G401.6 (cell line): ENCODE results near the gene HSPH1.

Source experiments
- FAIRE-seq: peaks from 2 replicates; lab custom pipeline; 2012; peaks lifted over from hg19 to GRCh38; lab: Jason Lieb, UNC

HSPH1 gene

DNA sequence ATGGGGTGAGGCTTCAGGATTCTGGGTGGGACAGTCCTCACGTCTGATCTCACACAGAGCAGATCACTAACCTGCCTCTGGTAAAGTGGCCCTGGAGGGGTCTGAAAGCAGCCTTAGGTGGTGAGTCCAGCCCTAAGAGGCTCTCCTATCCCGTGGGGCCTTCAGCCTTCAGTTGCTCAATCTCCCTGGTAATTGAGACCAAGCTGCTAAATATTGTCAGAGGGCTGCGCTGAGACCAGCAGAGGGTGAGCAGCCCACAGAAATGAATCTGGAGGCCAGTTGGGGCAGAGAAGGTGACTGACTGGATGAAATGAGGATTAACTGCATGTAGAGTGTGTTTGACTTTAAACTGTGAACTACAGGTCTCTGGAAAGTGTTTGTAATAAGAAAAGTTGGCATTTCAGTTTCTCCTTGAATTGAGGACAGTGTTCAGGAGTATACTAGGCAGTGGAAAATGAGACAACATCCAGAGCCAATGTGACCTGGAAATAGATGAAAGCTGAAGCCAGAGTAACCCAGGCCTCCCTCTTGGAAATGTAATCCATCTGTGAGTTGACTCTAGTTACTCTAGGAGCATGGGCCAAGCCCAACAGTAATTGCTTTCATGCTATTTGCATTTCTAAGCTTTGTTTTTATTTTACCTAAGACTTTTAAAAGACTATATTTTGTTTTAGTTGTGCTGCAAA, 14.3 kb upstream of the HSPH1 start:
- no peak for FAIRE-seq

DNA sequence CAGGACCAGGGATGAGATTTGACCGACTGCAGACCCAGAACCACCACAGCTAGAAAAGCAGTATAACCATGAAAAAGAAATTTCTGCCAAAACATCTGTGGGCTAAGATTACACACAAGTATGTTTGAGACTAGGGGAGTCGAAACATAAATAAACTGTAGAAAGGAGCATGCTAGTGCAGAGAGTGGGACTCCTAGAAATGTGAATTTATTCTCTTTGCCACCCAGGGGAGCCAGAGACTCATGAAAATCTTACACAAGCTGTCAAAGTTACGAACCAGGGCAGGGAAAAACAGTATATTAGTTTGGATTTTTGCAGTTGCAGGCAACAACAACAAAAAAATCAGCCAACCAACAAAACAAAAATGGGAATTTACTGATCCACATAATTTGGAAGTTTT, 12.3 kb upstream of the HSPH1 start:
- FAIRE-seq, result no peak

DNA sequence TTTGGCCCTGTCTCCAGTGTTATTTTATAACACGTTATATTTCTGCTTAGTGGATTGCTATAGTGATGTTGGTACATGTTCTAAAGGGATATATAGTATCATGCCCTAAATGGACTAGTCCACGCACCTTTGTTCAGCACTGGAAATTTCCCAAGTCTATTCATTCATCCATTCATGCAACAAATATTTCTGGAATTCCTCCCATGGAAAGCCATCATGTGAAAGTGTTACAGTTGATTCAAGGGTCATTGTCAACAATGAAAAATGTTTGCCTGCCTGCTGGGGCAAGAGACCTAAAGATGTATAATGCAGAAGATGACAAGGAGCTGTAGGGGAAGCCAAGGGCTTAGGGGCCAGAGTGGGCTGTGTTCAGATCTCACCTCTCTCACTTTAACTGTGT, 10.8 kb upstream of the HSPH1 start:
- FAIRE-seq, result no peak

DNA sequence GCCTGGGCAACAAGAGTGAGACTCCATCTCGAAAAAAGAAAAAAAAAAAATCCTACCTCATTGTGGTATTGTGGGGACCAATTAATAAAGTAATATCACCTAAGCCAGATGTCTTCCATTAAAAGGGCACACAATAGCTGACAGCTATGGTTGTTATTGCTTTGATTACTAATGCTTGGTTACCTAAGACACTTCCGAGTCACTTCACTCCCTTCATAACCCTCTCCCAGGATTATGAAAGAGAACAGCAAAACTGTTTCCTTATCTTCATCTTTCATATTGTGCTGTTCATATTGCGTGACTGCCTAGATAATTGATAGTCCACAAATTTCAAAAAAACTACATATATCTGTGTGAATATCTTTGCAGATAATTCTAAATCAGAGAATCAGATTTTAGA, 10.3 kb upstream of the HSPH1 start:
- FAIRE-seq, result no peak

DNA sequence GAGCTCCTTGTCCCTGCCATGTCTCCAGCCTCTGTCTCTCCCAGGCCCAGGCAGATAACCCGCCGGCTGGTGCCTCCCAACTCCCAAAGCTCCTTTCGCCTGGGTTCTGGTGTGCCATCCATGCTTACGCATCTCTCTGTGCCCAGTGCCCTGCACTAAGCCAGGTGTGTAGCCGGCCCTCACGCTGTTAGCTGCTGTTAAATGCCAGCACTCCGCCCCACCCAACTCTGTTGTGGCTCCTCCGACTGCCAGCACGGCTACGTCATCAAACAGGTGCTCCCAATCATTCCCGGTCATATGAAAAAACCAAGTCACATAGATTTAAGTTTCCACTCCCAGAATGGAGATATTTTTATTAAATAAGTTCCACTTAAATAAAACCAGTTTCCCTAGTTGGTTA, 7.0 kb upstream of the HSPH1 start:
- no peak for FAIRE-seq

DNA sequence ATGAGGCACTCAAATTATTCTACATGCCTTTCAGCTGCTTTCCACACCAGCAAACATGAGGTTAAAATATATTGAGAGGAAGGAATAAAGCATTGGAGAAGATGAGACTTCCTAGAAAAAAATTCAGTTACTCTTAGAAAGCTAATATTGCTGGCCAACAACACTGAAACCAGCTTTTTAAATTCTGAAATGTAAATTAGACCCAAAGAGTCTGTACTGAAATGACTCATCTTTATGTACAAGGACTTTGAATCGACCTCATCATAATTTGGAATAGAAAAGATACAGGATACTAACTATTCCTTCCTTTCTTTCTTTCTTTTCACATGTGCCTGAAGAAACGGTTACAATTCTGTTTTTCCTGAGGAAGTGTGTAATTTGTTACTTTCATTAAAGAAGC, 6.5 kb upstream of the HSPH1 start:
- FAIRE-seq, result no peak

DNA sequence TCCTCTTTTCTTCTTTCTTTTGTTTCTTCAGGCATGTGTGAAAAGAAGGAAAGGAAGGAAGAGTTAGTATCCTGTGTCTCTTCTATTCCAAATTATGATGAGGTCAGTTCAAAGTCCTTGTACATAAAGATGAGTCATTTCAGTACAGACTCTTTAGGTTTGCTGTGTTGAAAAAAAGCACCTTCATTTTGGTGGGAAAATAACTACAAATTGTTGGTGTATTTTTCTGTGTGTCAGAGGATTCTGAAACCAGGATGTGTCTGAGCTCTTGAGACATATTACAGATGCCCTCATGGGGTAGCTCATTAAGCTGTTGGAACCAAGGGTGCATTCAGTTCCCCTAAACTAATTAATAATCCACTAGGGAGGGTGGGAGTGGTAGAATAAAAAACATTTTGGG, 5.8 kb upstream of the HSPH1 start:
- FAIRE-seq, result no peak

DNA sequence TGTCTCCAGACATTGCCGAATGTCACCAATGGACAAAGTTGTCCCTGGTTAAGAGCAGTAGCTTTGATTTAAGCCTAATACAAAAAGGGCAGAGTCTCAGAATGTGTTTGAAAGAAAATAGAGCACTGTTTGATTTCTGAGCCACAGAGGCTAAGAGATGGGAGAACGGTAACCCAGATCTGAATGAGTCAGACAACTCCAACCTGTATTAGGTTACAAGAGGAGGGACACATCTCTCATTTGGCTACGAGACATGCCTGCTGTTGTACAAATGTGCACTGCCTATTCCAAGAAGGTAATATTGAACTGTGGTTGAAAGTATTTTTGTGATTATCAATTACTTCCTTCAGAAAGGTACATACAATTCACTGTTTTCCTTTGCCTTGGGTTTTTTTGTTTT, 4.9 kb upstream of the HSPH1 start:
- FAIRE-seq, result no peak

DNA sequence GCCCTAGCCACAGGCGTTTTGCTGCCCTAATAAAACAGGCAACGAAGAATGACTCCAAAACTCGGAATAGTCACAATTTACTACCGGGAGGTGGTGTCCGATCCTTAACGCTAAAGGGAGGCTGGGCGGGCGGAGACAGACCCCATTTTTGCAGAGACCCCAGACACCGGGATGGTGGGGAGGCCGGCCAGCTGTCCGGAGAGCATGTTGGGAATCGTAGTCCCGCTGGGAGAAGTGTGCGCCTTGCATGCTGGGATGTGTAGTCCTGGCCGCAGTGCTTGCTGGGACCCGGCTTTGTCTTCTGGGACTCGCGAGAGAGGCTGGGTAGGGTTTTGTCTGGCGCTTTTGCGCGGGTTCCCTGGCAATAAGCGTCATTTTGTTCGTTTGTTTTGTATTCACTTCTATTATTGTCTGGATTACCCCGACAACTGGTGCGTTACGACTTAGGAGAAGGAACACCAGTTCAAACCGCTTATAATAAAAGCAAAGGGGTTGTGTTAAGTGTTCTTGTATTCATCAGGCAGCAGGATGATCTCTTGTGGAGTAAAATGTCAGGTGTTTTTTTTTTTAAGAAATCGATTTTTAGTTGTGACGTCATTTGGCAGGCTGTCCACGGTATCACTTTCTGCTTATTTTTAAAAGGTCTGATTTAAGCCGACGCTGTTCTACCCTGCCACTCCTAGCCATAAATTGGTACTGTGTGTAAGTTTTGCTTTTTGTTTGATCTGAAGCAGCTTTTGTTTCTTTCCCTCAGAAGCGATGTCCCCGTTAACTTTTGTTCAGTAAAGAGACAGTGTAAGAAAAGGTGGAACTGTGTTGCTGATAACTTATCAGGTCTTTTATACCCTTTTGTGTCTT, 676 bp upstream of the HSPH1 start:
- peak; percentile 93 for FAIRE-seq

DNA sequence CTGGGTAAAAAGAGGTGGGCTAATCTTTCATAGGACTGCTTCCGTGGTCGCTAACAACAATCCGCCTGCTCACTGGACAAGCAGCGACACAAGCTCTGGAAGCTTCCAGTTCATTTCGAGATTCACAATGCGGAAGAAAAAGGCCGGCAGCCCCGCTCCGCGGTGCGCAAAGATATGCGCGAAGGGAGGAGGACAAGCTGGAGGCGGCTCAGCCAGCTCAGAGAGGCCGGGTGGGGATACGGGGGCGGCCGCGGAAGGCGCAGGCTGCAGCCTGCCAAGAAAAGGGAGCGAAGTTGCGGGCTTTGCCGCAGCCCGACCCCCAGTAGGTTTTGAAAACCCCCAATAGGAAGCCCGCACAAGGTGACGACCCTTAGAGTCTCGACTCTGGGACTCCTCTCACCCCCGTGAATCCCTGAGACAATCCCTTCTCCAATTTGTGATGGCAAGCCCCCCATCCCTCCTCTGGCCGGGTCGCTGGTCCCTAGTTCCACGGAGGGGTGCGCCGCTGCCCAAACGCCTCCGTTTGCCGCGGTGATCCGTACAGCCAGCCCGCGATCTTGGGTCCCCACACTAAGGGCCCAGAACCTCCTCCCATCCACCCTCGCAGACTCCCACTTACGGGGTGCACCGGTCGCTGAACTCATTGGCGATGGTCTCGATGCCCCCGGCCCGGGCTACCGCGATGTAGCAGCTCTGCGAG, 697 bp downstream of the HSPH1 start:
- FAIRE-seq, result no peak

DNA sequence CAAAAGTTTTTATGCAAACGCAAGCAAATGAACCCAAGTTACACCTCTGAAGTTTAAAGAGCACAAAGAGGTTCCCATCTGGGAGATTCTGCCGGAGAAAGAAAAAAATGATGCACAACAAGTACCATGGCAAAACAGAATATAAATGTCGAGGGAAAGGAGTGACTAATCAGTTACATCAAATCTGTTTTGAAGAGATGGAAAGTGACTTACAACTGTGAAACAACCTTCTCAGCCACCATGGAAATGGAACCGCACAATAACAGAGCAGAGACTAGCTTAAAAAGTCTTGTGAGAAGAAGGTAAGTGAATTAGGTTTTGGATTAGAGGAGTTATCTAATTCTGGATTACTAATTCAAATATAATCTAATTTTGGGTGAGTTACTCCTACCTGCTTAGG, 2.4 kb downstream of the HSPH1 start:
- FAIRE-seq, result no peak

DNA sequence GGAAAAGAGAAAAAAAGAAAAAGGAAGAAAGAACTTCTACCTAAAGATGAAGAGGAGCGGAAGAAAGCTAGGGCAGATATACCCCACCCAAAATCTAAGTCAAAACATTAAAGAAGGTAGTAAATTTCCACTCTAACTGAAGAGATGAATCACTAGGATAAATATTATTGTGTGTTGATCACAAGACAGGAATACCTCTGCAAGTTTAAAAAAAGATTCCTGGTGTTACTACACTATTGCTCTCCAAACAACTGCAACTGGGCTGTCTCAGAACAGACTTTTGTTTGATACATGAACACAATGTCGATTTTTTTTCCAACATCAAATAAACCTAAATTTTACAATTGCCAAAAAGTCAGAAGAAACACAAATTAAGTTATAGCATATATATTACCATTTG, 6.8 kb downstream of the HSPH1 start:
- FAIRE-seq, result no peak

DNA sequence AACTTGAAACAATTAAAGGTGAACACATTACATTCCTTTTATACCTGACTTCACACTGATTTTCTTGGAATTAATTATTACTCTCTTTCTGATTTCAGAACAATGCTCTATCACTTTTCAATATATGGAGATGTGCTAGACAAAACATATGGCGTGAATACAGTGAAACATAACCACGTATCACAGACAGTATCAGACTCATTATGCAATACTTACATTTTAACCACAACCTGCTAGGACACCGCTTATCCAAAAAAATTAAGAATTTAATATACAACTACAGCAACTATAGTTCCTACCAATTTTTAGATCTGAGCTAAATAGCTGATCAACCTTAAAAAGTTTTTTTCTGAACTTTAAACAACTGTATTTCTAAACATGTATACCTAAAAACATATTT, 9.9 kb downstream of the HSPH1 start:
- FAIRE-seq, result peak; percentile 47

DNA sequence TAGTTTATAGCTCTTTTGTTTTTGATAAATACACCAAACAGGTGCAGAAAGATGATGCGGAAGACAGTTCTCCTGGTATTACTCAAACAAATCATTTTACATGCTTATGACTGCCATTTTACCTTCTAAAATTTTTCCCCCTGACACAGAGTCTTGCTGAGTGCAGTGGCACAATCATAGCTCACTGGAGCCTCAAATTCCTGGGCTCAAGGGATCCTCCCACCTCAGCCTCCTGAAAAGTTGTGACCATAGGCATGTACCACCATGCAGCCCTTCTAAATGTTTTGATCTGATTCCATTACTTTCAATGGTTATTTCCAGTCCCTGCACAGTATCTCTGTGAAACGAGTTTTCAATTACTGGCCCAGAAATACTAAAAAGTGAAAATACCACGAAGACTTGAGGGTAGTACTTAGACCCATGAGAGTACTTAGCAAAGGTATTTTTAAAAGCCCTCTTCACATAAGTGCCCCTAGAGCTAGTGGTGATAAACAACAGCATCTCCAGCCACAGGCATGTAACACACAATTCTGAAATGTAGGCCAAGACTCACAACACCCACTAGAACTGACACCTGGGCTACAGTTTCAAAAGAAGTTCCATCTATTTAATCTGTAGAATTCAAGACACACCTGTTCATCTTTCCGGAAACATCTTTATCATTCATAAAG, 11.3 kb downstream of the HSPH1 start:
- no peak for FAIRE-seq

DNA sequence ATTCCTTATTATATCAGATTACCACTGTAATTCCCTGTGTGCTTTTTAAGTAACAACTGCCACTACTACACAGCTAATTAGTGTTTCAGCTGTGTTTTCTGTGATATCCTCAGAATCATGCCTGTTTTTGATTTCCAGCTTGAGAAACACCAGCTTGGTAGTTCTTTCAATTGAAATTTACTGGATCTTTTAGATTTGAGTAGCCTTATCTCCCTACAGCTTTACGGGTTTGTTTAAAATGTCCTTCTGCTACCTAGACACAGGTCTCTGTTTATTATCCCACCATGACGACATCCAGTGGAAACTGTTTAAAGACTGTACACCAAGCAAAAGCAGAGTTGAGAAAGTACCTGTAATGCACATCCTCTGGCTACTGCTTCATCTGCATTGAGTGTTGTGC, 12.1 kb downstream of the HSPH1 start:
- FAIRE-seq, result no peak

DNA sequence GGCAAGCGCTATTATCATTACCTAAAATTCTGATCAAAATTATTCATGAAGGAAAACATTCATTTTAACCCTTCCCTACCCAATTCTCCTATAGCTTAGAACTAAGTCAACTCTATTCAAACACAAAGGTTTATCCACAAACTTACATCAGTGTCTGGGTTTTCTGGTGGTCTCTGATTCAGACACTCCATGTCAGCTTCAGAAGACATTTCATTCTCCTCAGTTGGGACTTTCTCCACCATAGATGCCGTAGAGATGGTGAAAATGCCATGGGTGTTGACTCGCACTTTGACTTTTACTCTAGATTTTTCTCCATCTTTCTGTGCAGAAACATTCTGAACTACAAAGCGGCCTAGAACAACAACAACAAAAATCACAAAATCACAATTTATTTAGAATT, 16.3 kb downstream of the HSPH1 start:
- FAIRE-seq, result no peak

DNA sequence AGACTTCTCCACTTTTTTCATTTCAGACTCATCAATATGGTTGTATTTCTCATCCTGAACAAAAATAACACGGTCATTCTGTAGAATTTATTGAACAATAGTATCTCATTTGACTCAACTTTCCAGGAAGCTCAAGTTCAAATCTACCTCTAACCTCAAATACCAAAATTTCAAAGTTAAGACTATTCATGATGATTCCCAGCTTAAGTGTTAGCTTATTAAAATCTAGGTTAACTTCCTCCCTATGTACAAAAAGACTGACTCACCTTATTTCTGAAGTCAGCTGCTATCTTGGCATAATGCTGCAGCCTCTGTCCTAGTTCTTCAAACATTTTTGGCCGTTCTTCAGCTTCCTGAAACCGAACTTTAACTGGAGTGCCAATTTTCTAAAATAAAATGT, 23.2 kb downstream of the HSPH1 start:
- FAIRE-seq, result no peak

DNA sequence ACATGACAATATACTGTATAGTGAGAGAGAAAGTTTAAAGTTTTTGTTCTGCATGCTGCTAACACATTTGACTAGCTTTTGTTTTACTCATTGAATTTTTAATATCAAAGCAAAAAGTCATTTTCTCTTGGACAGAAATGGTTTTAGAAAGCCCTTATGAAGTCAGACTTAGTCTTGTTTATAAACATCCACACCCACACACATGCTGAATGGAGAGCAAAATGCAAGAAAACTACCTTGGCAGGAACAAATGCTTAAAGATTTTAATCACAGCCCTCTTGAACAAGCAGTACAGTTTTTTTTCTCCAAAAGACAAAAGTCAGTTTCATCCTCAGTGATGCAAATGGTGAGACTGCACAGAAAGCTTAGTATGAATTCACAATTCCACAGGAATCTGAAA, 25.0 kb downstream of the HSPH1 start:
- no peak for FAIRE-seq

DNA sequence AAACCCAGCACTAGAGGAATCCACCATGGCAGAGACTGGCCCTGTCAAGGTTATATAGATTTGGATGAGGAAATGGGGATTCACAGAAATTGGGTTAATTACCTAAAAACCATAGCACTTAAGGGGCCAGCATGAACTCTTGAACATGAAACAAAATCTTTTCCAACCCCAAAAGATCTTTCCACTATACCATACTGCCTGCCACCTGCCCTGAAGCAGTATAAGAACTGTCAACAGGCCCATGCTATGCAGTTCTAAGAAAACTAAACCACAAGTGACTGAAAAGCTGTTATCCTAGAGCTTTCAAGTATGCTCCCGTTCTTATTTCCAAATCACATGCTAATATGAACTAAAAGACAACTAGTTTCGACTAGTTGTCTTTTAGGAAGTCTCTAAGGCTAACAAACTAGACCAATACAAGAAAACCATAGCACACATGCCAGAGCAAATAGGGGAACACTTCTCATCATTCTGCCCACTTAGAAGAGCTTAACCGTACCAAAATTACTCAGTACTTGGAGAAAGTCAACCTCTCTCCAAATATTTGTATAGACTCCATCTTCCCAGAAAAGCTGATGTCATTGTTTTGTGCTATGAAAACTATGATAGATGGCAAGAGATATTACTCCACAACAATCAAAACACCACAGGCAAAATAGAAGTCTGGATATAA, 27.5 kb downstream of the HSPH1 start:
- no peak for FAIRE-seq

DNA sequence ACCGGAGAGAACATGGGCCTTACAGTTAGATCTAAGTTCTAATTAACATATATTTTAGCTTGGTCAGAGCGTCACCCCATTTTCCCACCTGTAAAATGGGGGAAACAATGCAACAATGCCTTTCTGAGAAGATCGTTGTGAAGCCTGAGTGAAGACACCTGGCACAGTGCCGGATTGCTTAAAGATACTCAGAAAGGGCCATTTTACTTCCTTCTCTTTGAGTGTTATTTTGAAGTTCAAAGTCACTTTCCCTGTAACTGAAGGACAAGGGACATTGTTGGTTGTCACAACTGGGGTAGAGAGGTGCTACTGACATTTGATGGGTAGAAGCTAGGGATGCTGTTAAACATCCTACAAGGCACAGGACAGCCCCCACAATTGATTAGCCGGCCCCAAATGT, 28.1 kb downstream of the HSPH1 start:
- FAIRE-seq, result no peak

DNA sequence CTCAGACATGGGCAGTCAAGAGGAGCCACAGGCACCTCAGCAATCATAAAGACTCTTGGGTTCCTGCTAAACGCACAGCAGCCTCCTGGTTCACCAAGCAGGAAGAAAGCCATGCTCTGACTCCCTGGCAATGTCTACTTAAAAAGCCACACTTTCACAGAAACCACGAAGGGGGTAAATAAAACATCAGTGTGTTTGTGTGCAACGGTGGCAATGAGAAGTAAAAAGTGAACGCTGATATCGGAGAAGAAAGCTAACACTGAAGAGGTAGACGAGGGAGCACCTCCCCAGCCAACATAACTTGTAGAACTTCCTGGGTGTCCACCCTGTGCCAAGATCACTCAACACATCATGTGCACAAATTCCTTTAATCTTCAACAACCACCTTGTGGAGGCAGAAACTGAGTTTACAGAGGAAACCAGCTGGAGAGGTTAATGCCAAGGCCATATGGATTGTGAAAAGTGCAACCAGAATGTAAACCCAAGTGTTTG, 30.2 kb downstream of the HSPH1 start:
- no peak for FAIRE-seq

DNA sequence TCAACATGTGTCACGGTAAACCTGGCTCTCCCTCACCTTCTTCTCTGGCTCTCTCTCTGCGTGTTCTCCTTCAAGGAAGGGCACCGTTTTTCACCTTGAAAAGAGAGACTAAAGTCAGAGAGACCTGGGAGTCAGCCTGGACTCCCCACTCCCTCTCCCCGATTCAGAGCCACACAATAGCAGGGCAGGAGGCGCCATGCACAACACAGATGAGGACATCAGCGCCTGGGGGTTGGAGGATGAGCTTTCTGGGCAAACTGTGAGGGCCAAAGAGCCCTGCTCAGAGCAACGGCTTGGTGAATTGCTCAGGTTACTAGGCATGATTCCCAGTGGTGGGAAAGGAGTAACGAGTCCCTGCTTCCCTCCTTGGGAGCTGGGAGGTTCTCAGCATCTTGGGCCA, 32.3 kb downstream of the HSPH1 start:
- no peak for FAIRE-seq
